WTC11 (cell line): ENCODE measurements around the gene CHKA. TPM values are rescaled to one million over a fixed set of nuclear protein-coding genes. Genes with fewer than 3 reads are reported as not detected.

Experiments used
- ATAC-seq: fragments of 200-7000 bp; cut with Tn5 transposase; 2 replicates; pipeline ENCODE4 v1.10.0; 2021; ENCODE audit warnings: mild to moderate bottlenecking, moderate library complexity
- CTCF ChIA-PET: fragments of 300-600 bp; sonication (Branson Sonifier 250); formaldehyde crosslinking; loops from one replicate; lab custom pipeline; 2021; ENCODE audit warnings: antibody characterized with exemption; lab: Charles Lee
- POLR2A ChIA-PET: fragments of 350-600 bp; sonication (Branson Sonifier 250); formaldehyde crosslinking; loops from one replicate; lab custom pipeline; 2021; ENCODE audit warnings: antibody characterized with exemption; lab: Charles Lee
- DNase-seq: peaks from one replicate; pipeline ENCODE4 v3.0.0; 2021; ENCODE audit warnings: low spot score
- H3K27ac Mint-ChIP-seq: 2 replicates; pipeline ENCODE4 v1.8.0; 2021; ENCODE audit warnings: mixed read lengths
- H3K27me3 Mint-ChIP-seq: 2 replicates; pipeline ENCODE4 v1.8.0; 2021; ENCODE audit warnings: low read depth, mild to moderate bottlenecking, moderate library complexity, mixed read lengths
- H3K36me3 Mint-ChIP-seq: 2 replicates; pipeline ENCODE4 v1.8.0; 2021; ENCODE audit warnings: mixed read lengths
- H3K4me1 Mint-ChIP-seq: 2 replicates; pipeline ENCODE4 v1.8.0; 2022; ENCODE audit warnings: mixed read lengths
- H3K4me3 Mint-ChIP-seq: 2 replicates; pipeline ENCODE4 v1.8.0; 2021; ENCODE audit warnings: mild to moderate bottlenecking, moderate library complexity, mixed read lengths
- H3K9me3 Mint-ChIP-seq: 2 replicates; pipeline ENCODE4 v1.8.0; 2021; ENCODE audit warnings: mixed read lengths
- ATF3 ChIP-seq: sonication (generic); formaldehyde crosslinking; conservative IDR thresholded peaks from 2 replicates; pipeline ENCODE4 v1.8.1; 2022; ENCODE audit warnings: mild to moderate bottlenecking, missing genetic modification reagents
- EMX1 ChIP-seq: fragments of 250-450 bp; sonication (Bioruptor Pico); IDR thresholded peaks from 2 replicates; pipeline ENCODE4 v1.8.0; 2021; ENCODE audit warnings: mild to moderate bottlenecking
- ETV6 ChIP-seq: sonication (generic); formaldehyde crosslinking; IDR thresholded peaks from 2 replicates; pipeline ENCODE4 v1.8.1; 2022; ENCODE audit warnings: mild to moderate bottlenecking, missing genetic modification reagents
- FOXP4 ChIP-seq: sonication (generic); formaldehyde crosslinking; IDR thresholded peaks from 2 replicates; pipeline ENCODE4 v1.8.0; 2022; ENCODE audit warnings: mild to moderate bottlenecking, missing genetic modification reagents
- NFATC4 ChIP-seq: fragments of 250-450 bp; sonication (Bioruptor Pico); IDR thresholded peaks from 2 replicates; pipeline ENCODE4 v1.9.0; 2021; ENCODE audit warnings: mild to moderate bottlenecking
- NFE2L1 ChIP-seq: sonication (generic); formaldehyde crosslinking; IDR thresholded peaks from 2 replicates; pipeline ENCODE4 v1.8.1; 2023; ENCODE audit warnings: missing genetic modification reagents
- ZMAT4 ChIP-seq: fragments of 250-450 bp; sonication (Bioruptor Pico); IDR thresholded peaks from 2 replicates; pipeline ENCODE4 v1.9.0; 2021; ENCODE audit warnings: mild to moderate bottlenecking
- ZNF138 ChIP-seq: sonication (generic); formaldehyde crosslinking; conservative IDR thresholded peaks from 2 replicates; pipeline ENCODE4 v1.8.1; 2022; ENCODE audit warnings: mild to moderate bottlenecking, moderate library complexity, missing genetic modification reagents
- ZNF396 ChIP-seq: fragments of 250-450 bp; sonication (Bioruptor Pico); IDR thresholded peaks from 2 replicates; pipeline ENCODE4 v1.8.0; 2021; ENCODE audit warnings: mild to moderate bottlenecking, moderate library complexity, borderline replicate concordance
- total RNA-seq: library from RNA; stranded (reverse); gene quantifications from 3 replicates; pipeline ENCODE4 v1.2.3, GENCODE V29; 2021
- TF ChIP-seq, protein P1 (sequence below): fragments of 250-450 bp; sonication (Bioruptor Pico); IDR thresholded peaks from 2 replicates; pipeline ENCODE4 v1.8.0; 2021; ENCODE audit warnings: mild to moderate bottlenecking
- TF ChIP-seq, protein P2 (sequence below): sonication (generic); formaldehyde crosslinking; IDR thresholded peaks from 2 replicates; pipeline ENCODE4 v1.8.0; 2022; ENCODE audit warnings: mild to moderate bottlenecking, missing genetic modification reagents
- TF ChIP-seq, protein P3 (sequence below): sonication (generic); formaldehyde crosslinking; IDR thresholded peaks from 2 replicates; pipeline ENCODE4 v1.8.0; 2023; ENCODE audit warnings: mild to moderate bottlenecking, missing genetic modification reagents
- TF ChIP-seq, protein P4 (sequence below): fragments of 250-450 bp; sonication (Bioruptor Pico); conservative IDR thresholded peaks from 2 replicates; pipeline ENCODE4 v1.9.0; 2021; ENCODE audit warnings: mild to moderate bottlenecking
- TF ChIP-seq, protein P5 (sequence below): sonication (generic); formaldehyde crosslinking; IDR thresholded peaks from 2 replicates; pipeline ENCODE4 v1.8.0; 2022; ENCODE audit warnings: missing genetic modification reagents

The CHKA gene
- total RNA-seq, 1 experiment from 2014 or later = 76.1 TPM

GRCh38 chr11:68148879-68149278, 27.7 kb upstream of the CHKA start (continued):
- TF ChIP-seq, protein P1, sequence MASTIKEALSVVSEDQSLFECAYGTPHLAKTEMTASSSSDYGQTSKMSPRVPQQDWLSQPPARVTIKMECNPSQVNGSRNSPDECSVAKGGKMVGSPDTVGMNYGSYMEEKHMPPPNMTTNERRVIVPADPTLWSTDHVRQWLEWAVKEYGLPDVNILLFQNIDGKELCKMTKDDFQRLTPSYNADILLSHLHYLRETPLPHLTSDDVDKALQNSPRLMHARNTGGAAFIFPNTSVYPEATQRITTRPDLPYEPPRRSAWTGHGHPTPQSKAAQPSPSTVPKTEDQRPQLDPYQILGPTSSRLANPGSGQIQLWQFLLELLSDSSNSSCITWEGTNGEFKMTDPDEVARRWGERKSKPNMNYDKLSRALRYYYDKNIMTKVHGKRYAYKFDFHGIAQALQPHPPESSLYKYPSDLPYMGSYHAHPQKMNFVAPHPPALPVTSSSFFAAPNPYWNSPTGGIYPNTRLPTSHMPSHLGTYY (CRISPR knock-in tag) = no peak
- TF ChIP-seq FOXP4 (CRISPR knock-in tag) (no peak), ZNF138 (CRISPR knock-in tag) (no peak), EMX1 (no peak), ZNF396 (CRISPR knock-in tag) (no peak), ETV6 (no peak), NFATC4 (CRISPR knock-in tag) (no peak), ATF3 (CRISPR knock-in tag) (no peak), NFE2L1 (no peak)
- TF ChIP-seq, protein P2, sequence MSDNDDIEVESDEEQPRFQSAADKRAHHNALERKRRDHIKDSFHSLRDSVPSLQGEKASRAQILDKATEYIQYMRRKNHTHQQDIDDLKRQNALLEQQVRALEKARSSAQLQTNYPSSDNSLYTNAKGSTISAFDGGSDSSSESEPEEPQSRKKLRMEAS = no peak
- TF ChIP-seq, protein P3, sequence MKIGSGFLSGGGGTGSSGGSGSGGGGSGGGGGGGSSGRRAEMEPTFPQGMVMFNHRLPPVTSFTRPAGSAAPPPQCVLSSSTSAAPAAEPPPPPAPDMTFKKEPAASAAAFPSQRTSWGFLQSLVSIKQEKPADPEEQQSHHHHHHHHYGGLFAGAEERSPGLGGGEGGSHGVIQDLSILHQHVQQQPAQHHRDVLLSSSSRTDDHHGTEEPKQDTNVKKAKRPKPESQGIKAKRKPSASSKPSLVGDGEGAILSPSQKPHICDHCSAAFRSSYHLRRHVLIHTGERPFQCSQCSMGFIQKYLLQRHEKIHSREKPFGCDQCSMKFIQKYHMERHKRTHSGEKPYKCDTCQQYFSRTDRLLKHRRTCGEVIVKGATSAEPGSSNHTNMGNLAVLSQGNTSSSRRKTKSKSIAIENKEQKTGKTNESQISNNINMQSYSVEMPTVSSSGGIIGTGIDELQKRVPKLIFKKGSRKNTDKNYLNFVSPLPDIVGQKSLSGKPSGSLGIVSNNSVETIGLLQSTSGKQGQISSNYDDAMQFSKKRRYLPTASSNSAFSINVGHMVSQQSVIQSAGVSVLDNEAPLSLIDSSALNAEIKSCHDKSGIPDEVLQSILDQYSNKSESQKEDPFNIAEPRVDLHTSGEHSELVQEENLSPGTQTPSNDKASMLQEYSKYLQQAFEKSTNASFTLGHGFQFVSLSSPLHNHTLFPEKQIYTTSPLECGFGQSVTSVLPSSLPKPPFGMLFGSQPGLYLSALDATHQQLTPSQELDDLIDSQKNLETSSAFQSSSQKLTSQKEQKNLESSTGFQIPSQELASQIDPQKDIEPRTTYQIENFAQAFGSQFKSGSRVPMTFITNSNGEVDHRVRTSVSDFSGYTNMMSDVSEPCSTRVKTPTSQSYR (CRISPR knock-in tag) = no peak
- TF ChIP-seq, protein P4, sequence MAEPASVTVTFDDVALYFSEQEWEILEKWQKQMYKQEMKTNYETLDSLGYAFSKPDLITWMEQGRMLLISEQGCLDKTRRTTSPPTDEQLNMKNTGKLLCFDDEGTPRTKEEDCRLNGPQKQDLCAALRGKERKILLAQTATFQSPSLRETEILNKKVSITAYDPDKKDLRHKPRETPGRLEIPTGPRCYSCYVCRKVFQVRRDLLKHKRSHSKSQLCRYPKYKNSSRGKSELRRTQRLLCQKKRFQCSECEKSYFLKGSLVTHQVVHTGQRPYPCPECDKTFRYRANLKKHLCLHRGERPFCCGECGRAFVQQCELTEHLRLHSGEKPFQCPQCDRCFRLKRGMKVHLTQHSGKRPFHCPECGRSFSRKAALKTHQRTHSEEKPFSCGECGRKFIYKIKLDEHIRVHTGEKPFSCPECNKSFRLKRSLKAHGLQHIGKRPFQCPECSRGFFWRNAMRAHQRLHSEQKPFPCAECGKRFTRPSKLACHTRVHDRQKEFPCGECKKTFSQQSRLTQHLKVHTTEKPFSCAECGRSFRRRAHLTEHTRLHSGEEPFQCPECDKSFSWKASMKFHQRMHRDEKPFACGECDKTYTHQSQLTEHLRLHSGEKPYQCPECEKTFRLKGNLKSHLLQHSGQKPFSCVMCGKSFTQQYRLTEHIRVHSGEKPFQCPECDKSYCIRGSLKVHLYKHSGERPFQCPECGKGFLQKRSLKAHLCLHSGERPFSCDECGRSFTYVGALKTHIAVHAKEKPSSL (CRISPR knock-in tag) = no peak

- Mint-ChIP-seq H3K9me3 (no peaks in the 10 kb centered on the region), H3K36me3 (no peaks in the 10 kb centered on the region), H3K27me3 (no peaks in the 10 kb centered on the region; the same call in 1 of the 2 replicates)
- no peak for DNase-seq
- TF ChIP-seq, protein P5, sequence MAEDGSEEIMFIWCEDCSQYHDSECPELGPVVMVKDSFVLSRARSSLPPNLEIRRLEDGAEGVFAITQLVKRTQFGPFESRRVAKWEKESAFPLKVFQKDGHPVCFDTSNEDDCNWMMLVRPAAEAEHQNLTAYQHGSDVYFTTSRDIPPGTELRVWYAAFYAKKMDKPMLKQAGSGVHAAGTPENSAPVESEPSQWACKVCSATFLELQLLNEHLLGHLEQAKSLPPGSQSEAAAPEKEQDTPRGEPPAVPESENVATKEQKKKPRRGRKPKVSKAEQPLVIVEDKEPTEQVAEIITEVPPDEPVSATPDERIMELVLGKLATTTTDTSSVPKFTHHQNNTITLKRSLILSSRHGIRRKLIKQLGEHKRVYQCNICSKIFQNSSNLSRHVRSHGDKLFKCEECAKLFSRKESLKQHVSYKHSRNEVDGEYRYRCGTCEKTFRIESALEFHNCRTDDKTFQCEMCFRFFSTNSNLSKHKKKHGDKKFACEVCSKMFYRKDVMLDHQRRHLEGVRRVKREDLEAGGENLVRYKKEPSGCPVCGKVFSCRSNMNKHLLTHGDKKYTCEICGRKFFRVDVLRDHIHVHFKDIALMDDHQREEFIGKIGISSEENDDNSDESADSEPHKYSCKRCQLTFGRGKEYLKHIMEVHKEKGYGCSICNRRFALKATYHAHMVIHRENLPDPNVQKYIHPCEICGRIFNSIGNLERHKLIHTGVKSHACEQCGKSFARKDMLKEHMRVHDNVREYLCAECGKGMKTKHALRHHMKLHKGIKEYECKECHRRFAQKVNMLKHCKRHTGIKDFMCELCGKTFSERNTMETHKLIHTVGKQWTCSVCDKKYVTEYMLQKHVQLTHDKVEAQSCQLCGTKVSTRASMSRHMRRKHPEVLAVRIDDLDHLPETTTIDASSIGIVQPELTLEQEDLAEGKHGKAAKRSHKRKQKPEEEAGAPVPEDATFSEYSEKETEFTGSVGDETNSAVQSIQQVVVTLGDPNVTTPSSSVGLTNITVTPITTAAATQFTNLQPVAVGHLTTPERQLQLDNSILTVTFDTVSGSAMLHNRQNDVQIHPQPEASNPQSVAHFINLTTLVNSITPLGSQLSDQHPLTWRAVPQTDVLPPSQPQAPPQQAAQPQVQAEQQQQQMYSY (CRISPR knock-in tag) = no peak
- TF ChIP-seq, protein P2 = no peak
- TF ChIP-seq ZMAT4 (CRISPR knock-in tag) = no peak
- TF ChIP-seq, all 79 proteins: peak for 0
- Mint-ChIP-seq H3K4me3 (no peak overlapping the region), H3K4me1 (0 out of 2 replicates have a peak, but pooled peaks cover 3% of the 10 kb centered on the region), H3K27ac (no peak overlapping the region)
- POLR2A ChIA-PET = no interaction called here
- ATAC-seq = no peak
- CTCF ChIA-PET = interaction anchor here (0.6 kb wide), 1 partner anchor 14 kb away, joined by 3 read pairs; no protein-coding TSS in a partner anchor
Measured at GRCh38 chr11:68148071-68148805, 27.1 kb upstream of the CHKA start.
